ENCODE measurements around the gene ATXN8OS. TPM values are rescaled to one million over a fixed set of nuclear protein-coding genes. Genes with fewer than 3 reads are reported as not detected.
"Not testable (repeated sequence)": the region's sequence is repeated elsewhere in the genome, so short reads cannot be mapped to it uniquely, and the experiment has no call there.

Gene ATXN8OS
- total RNA-seq, 1 donor from 2014 or later, result not detected

DNA sequence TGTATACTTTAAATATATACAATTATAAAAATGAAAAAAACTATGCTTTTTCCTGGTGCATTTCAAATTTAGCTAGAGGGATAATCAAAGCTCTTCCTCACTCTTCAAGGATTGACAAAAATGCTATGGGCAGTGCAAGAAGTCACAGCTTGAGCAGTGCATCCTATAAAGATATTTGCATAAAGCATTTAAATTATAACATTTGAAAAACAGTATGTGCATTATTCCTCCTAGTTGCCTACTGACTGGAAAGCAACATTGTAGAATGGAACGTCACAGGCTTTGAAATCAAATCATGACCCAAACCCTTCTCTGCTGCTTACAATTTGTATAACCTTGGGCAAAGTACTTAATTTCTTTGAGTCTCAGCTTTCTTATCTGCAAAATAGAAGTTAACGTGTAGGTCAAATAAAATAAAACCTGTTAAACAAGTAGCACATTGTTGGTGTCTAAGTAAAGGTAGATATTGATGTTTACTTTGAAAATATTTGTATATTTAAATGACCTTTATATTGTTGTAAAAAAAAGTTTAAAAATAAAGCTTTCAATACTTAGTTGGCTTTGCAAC, 9.8 kb downstream of the ATXN8OS start:
- no peak for DNase-seq (ENCODE audit: low spot score, unreplicated experiment)
- Mint-ChIP-seq H3K27me3 (peaks cover 6% of the 10 kb centered on the region), H3K9me3 (ENCODE audit: low read depth) (no peaks in the 10 kb centered on the region), H3K4me3 (ENCODE audit: low read depth) (no peak overlapping the region), H3K36me3 (ENCODE audit: insufficient read depth) (no peaks in the 10 kb centered on the region), H3K4me1 (ENCODE audit: low read depth) (peaks cover 21% of the 10 kb centered on the region), H3K27ac (no peak overlapping the region)
- TF ChIP-seq, protein P1, sequence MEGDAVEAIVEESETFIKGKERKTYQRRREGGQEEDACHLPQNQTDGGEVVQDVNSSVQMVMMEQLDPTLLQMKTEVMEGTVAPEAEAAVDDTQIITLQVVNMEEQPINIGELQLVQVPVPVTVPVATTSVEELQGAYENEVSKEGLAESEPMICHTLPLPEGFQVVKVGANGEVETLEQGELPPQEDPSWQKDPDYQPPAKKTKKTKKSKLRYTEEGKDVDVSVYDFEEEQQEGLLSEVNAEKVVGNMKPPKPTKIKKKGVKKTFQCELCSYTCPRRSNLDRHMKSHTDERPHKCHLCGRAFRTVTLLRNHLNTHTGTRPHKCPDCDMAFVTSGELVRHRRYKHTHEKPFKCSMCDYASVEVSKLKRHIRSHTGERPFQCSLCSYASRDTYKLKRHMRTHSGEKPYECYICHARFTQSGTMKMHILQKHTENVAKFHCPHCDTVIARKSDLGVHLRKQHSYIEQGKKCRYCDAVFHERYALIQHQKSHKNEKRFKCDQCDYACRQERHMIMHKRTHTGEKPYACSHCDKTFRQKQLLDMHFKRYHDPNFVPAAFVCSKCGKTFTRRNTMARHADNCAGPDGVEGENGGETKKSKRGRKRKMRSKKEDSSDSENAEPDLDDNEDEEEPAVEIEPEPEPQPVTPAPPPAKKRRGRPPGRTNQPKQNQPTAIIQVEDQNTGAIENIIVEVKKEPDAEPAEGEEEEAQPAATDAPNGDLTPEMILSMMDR (IDR thresholded peaks at IDR 0.05; ENCODE audit: unreplicated experiment), result no peak

DNA sequence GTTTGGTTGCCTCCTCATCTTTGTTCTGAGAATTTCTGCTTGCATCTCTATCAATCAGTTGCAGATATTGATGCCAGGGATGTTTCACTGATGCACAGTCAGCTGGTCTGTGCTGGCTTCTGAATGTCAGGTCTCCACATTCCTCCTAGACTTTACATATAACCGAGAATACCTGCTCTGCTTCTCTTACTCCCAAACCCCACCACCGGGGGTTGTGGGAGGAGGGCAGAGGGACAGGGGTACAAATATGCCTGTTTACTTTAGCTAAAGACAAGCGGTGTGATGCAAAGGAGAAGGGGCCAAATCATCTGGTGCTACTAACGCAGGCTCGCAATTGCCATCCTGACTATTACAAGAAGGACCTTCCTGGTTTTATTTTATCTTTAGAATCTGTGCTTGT, 18.1 kb downstream of the ATXN8OS start:
- Mint-ChIP-seq H3K4me1 (ENCODE audit: low read depth) (peaks cover 3% of the 10 kb centered on the region), H3K9me3 (ENCODE audit: low read depth) (no peaks in the 10 kb centered on the region)
- no peak for DNase-seq (ENCODE audit: low spot score, unreplicated experiment)

DNA sequence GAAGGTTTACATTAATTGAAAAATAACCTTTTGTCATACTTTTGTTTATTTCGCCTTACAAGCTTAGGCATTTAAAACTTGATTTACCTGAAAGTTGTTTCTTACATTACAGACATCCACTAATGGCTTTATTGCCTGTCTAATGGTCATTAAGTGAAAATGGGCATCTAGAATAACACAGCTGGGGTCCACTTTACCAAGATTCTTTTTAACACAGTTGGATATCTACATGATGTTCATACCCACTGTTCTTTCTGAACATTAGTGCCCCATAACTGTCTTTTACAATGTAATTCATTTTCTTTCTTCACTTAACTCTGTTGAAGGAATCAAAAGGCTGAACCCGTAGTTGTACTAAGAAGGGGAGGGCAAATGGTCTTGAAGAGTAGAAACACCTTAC, 20.5 kb downstream of the ATXN8OS start:
- Mint-ChIP-seq H3K27ac (no peak overlapping the region), H3K27me3 (no peaks in the 10 kb centered on the region), H3K4me3 (ENCODE audit: low read depth) (no peak overlapping the region), H3K9me3 (ENCODE audit: low read depth) (no peaks in the 10 kb centered on the region), H3K4me1 (ENCODE audit: low read depth) (peaks cover 3% of the 10 kb centered on the region), H3K36me3 (ENCODE audit: insufficient read depth) (no peaks in the 10 kb centered on the region)
- TF ChIP-seq, protein P1 (IDR thresholded peaks at IDR 0.05; ENCODE audit: unreplicated experiment), result no peak
- DNase-seq (ENCODE audit: low spot score, unreplicated experiment), result no peak

More for the DNA sequence above, 18.1 kb downstream of the ATXN8OS start:
- TF ChIP-seq, protein P1 (IDR thresholded peaks at IDR 0.05; ENCODE audit: unreplicated experiment), result no peak
- H3K36me3 Mint-ChIP-seq (ENCODE audit: insufficient read depth), result no peaks in the 10 kb centered on the region
- no peak overlapping the region for H3K4me3 Mint-ChIP-seq (ENCODE audit: low read depth)
- H3K27ac Mint-ChIP-seq, result no peak overlapping the region
- peaks cover 2% of the 10 kb centered on the region for H3K27me3 Mint-ChIP-seq

DNA sequence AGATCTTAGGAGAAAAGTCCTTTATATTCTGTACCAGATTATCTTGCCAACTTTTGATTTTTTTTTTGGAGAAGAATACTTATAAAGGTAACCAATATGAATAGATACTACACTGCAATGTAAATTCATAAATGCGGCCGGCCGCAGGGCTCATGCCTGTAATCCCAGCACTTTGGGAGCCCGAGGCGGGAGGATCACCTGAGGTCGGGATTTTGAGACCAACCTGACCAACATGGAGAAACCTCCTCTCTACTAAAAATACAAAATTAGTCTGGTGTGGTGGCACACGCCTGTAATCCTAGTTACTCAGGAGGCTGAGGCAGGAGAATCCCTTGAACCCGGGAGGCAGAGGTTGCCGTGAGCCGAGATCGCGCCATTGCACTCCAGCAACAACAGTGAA, 35.0 kb downstream of the ATXN8OS start:
- H3K4me3 Mint-ChIP-seq (ENCODE audit: low read depth); H3K4me1 Mint-ChIP-seq (ENCODE audit: low read depth); H3K36me3 Mint-ChIP-seq (ENCODE audit: insufficient read depth); H3K27ac Mint-ChIP-seq; H3K9me3 Mint-ChIP-seq (ENCODE audit: low read depth); DNase-seq (ENCODE audit: low spot score, unreplicated experiment); H3K27me3 Mint-ChIP-seq: not testable (repeated sequence)

DNA sequence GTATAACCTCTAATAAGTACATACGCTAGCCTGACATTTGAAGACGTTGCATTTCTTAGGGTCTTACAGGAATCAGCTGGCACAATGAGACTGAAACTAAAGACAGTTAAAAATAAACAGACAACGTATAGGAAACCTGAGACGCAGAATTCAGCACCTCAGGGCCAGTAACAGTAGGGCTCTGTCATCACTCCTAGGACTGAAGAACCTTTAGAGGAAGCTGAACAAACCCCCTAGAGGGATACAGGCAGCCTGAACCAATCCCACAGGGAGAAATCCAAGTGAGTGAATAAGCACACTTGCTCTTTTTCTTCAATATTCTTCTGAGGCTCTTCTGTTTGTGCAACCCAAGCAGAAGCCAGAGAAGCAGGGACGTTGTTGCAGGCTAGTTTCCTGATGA, 54.5 kb downstream of the ATXN8OS start:
- H3K4me1 Mint-ChIP-seq (ENCODE audit: low read depth), result no peaks in the 10 kb centered on the region

DNA sequence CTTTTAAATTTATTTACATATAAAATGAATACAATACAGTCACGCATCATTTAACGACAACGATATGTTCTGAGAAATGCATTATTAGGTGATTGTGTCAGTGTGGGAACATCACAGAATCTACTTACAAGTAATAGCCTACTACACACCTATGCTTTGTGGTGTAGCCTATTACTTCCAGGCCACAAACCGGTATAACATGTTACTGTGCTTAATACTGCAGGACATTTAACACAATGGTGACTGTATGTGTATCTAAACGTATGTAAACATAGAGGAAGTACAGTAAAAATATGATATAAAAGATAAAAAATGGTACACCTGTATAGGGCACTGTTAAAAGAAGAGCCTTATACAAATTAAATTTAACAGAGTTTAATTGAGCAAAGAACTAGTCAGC, 63.1 kb downstream of the ATXN8OS start:
- no peaks in the 10 kb centered on the region for H3K36me3 Mint-ChIP-seq (ENCODE audit: insufficient read depth)
- TF ChIP-seq, protein P1 (IDR thresholded peaks at IDR 0.05; ENCODE audit: unreplicated experiment), result no peak
- no peaks in the 10 kb centered on the region for H3K4me1 Mint-ChIP-seq (ENCODE audit: low read depth)
- no peak overlapping the region for H3K4me3 Mint-ChIP-seq (ENCODE audit: low read depth)
- no peaks in the 10 kb centered on the region for H3K27me3 Mint-ChIP-seq
- no peak for DNase-seq (ENCODE audit: low spot score, unreplicated experiment)
- H3K9me3 Mint-ChIP-seq (ENCODE audit: low read depth), result peaks cover 6% of the 10 kb centered on the region
- H3K27ac Mint-ChIP-seq, result no peak overlapping the region

More for the DNA sequence above, 54.5 kb downstream of the ATXN8OS start:
- no peak overlapping the region for H3K27ac Mint-ChIP-seq
- H3K36me3 Mint-ChIP-seq (ENCODE audit: insufficient read depth), result no peaks in the 10 kb centered on the region
- no peak for DNase-seq (ENCODE audit: low spot score, unreplicated experiment)
- no peaks in the 10 kb centered on the region for H3K27me3 Mint-ChIP-seq
- no peaks in the 10 kb centered on the region for H3K9me3 Mint-ChIP-seq (ENCODE audit: low read depth)
- TF ChIP-seq, protein P1 (IDR thresholded peaks at IDR 0.05; ENCODE audit: unreplicated experiment), result no peak
- H3K4me3 Mint-ChIP-seq (ENCODE audit: low read depth), result no peak overlapping the region
